CD14-positive monocyte (primary cell): ENCODE measurements around the gene HAND1. TPM values are rescaled to one million over a fixed set of nuclear protein-coding genes. Genes with fewer than 3 reads are reported as not detected.

ENCODE experiments used
- DNase-seq, 3 donors: peaks; one replicate each; pipeline ENCODE4 v3.0.0-alpha.2; 2011 to 2022
- H2AFZ ChIP-seq: 2 replicates; pipeline ENCODE4 v1.6.0; 2012; ENCODE audit warnings: mild to moderate bottlenecking, low read depth, low read length, inconsistent platforms; ENCODE audit not compliant: insufficient read depth, poor library complexity, severe bottlenecking
- H3K27ac ChIP-seq, 2 donors: 1 replicate in 1 of 2; 2 replicates in 1 of 2; pipeline ENCODE4 v1.5.1; 2012 to 2013; ENCODE audit warnings: low read length in 2 of 2, control low read depth in 1 of 2, inconsistent platforms in 1 of 2, low read depth in 1 of 2, mild to moderate bottlenecking in 1 of 2
- H3K27me3 ChIP-seq, 2 donors: one replicate each; pipeline versions ENCODE4 v1.6.0 to v1.6.1; 2011 to 2013; ENCODE audit warnings: low read length in 2 of 2; ENCODE audit not compliant: control insufficient read depth in 2 of 2, insufficient read depth in 2 of 2
- H3K36me3 ChIP-seq, 2 donors: replicated peaks in 1 of 2; 1 replicate in 1 of 2; 2 replicates in 1 of 2; pipeline versions ENCODE4 v1.5.1 to v1.6.1; 2012 to 2013; ENCODE audit warnings: low read length in 2 of 2, control low read depth in 1 of 2, inconsistent platforms in 1 of 2, mild to moderate bottlenecking in 1 of 2; ENCODE audit not compliant: insufficient read depth in 2 of 2, control insufficient read depth in 1 of 2
- H3K4me1 ChIP-seq, 2 donors: 1 replicate in 1 of 2; 2 replicates in 1 of 2; pipeline versions ENCODE4 v1.5.1 to v1.6.1; 2012 to 2013; ENCODE audit warnings: low read length in 2 of 2, control low read depth in 1 of 2, inconsistent platforms in 1 of 2, mild to moderate bottlenecking in 1 of 2, moderate library complexity in 1 of 2; ENCODE audit not compliant: insufficient read depth in 2 of 2, control insufficient read depth in 1 of 2
- H3K4me2 ChIP-seq: replicated peaks from 2 replicates; pipeline ENCODE3; 2012; ENCODE audit warnings: low read length, moderate library complexity, mild to moderate bottlenecking; ENCODE audit not compliant: poor library complexity, severe bottlenecking; ENCODE audit errors: extremely low read depth
- H3K4me3 ChIP-seq, 3 experiments: fragments of 200-600 bp in 1 of 3; sonication (generic) in 1 of 3; replicated peaks in 1 of 3; 1 replicate in 2 of 3; 2 replicates in 1 of 3; pipeline ENCODE4 v1.5.1; 2011 to 2013; ENCODE audit warnings: low read length in 3 of 3, mild to moderate bottlenecking in 3 of 3, control low read depth in 2 of 3, low read depth in 2 of 3, inconsistent platforms in 1 of 3, moderate library complexity in 1 of 3
- H3K79me2 ChIP-seq: 2 replicates; pipeline ENCODE4 v1.6.0; 2012; ENCODE audit warnings: mild to moderate bottlenecking, control low read depth, inconsistent platforms, low read length, moderate library complexity; ENCODE audit not compliant: insufficient read depth
- H3K9ac ChIP-seq: 2 replicates; pipeline ENCODE4 v1.6.0; 2017; ENCODE audit warnings: low read length, mild to moderate bottlenecking; ENCODE audit not compliant: insufficient read depth, poor library complexity, severe bottlenecking
- H3K9me3 ChIP-seq, 2 donors: replicated peaks in 1 of 2; 1 replicate in 1 of 2; 2 replicates in 1 of 2; pipeline versions ENCODE4 v1.5.1 to v1.6.1; 2012 to 2013; ENCODE audit warnings: low read length in 2 of 2, control low read depth in 1 of 2; ENCODE audit not compliant: control insufficient read depth in 1 of 2, insufficient read depth in 1 of 2
- H4K20me1 ChIP-seq: 2 replicates; pipeline ENCODE4 v1.6.0; 2012; ENCODE audit warnings: mild to moderate bottlenecking, low read length, control low read depth, moderate library complexity; ENCODE audit not compliant: insufficient read depth
- H3K27ac Mint-ChIP-seq, 7 donors: one replicate each; pipeline ENCODE4 v1.8.0; 2020; ENCODE audit warnings: mild to moderate bottlenecking in 7 of 7, mixed read lengths in 7 of 7, moderate library complexity in 6 of 7, inconsistent platforms in 2 of 7
- H3K27me3 Mint-ChIP-seq, 3 donors: one replicate each; pipeline ENCODE4 v1.8.0; 2021 to 2022; ENCODE audit warnings: low read depth in 3 of 3, mild to moderate bottlenecking in 3 of 3, mixed read lengths in 3 of 3, moderate library complexity in 3 of 3, inconsistent platforms in 1 of 3
- H3K36me3 Mint-ChIP-seq, 2 donors: one replicate each; pipeline ENCODE4 v1.8.0; 2020; ENCODE audit warnings: mixed read lengths in 2 of 2, inconsistent platforms in 1 of 2, mild to moderate bottlenecking in 1 of 2
- H3K4me1 Mint-ChIP-seq: one replicate; pipeline ENCODE4 v1.8.0; 2020; ENCODE audit warnings: mild to moderate bottlenecking, mixed read lengths
- H3K4me3 Mint-ChIP-seq, 2 donors: one replicate each; pipeline ENCODE4 v1.8.0; 2020; ENCODE audit warnings: mild to moderate bottlenecking in 2 of 2, mixed read lengths in 2 of 2, moderate library complexity in 1 of 2
- H3K9me3 Mint-ChIP-seq, 7 donors: one replicate each; pipeline ENCODE4 v1.8.0; 2020 to 2022; ENCODE audit warnings: mixed read lengths in 7 of 7, mild to moderate bottlenecking in 6 of 7, moderate library complexity in 6 of 7, inconsistent platforms in 2 of 7
- WGBS: methylation state at CpG from one replicate; pipeline ENCODE4 v1.1.5; 2013; ENCODE audit warnings: missing lambda C conversion rate; ENCODE audit not compliant: insufficient coverage; 5-methylcytosine and 5-hydroxymethylcytosine counted together
- intact Hi-C, 2 donors: fragments of 100-400 bp; cut with micrococcal nuclease; formaldehyde crosslinking; loops; one replicate each; pipeline versions ENCODE4 v1.15.0 to v1.15.1; 2023
- polyA plus RNA-seq, 3 donors: library from polyadenylated mRNA; depleted of rRNA in 1 of 3; unstranded in 2 of 3; stranded (reverse) in 1 of 3; fragments of 300-500 nt in 2 of 3; fragments of >200 nt in 1 of 3; fragmentation: Illumina TruSeq in 2 of 3; gene quantifications; 1 replicate in 2 of 3; 2 replicates in 1 of 3; pipeline ENCODE4 v1.2.3, GENCODE V29; 2012 to 2021
- TF ChIP-seq, protein P1 (sequence below): fragments of 200-600 bp; IDR thresholded peaks from one replicate; pipeline ENCODE4 v1.8.0; 2022; ENCODE audit warnings: antibody characterized with exemption, mild to moderate bottlenecking

HAND1 gene
- polyA plus RNA-seq, 3 donors, result not detected

DNA sequence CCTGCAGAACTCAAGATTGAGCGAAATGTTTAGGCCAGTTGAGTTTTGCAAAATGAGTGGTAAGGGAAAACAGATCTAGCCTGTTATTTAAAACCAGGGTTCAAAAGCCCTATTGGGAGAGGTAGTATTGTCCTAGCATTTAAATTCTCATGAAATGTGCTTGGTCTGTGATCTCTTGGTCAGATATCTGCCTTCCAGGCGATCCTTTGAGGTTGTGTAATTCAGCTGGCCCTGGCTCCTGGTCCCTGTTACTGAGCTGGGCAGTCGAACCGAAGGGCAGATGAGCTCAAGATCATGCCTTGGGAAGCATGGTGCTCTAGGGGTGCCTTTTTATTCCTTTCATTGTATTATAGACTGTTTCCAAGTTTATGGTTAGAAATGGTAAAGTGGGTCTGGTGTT lies 17.9 kb downstream of the HAND1 start:
- H3K27me3 ChIP-seq, result no peaks in the 10 kb centered on the region
- 100% methylated on average over 2 of the region's 4 CpGs for WGBS
- peaks cover 48 to 59% of the 10 kb centered on the region in 2 donors for H3K36me3 Mint-ChIP-seq
- H3K27me3 Mint-ChIP-seq, result peaks cover 0 to 2% (median 2%) of the 10 kb centered on the region in 3 donors
- TF ChIP-seq, protein P1, sequence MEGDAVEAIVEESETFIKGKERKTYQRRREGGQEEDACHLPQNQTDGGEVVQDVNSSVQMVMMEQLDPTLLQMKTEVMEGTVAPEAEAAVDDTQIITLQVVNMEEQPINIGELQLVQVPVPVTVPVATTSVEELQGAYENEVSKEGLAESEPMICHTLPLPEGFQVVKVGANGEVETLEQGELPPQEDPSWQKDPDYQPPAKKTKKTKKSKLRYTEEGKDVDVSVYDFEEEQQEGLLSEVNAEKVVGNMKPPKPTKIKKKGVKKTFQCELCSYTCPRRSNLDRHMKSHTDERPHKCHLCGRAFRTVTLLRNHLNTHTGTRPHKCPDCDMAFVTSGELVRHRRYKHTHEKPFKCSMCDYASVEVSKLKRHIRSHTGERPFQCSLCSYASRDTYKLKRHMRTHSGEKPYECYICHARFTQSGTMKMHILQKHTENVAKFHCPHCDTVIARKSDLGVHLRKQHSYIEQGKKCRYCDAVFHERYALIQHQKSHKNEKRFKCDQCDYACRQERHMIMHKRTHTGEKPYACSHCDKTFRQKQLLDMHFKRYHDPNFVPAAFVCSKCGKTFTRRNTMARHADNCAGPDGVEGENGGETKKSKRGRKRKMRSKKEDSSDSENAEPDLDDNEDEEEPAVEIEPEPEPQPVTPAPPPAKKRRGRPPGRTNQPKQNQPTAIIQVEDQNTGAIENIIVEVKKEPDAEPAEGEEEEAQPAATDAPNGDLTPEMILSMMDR, result no peak
- H3K4me1 Mint-ChIP-seq, result peaks cover 6% of the 10 kb centered on the region
- no peak overlapping the region for H3K4me3 Mint-ChIP-seq
- no peaks in the 10 kb centered on the region for H3K9me3 Mint-ChIP-seq
- intact Hi-C loops, result loop anchor here in 1 of 2 donors (10.0 kb wide), 1 partner anchor 185 kb away; no protein-coding TSS in a partner anchor
- no peak overlapping the region for H3K4me3 ChIP-seq
- DNase-seq, result no peak
- H3K27ac ChIP-seq, result no peak overlapping the region
- H2AFZ ChIP-seq, result no peak overlapping the region
- no peak overlapping the region for H3K27ac Mint-ChIP-seq
- peaks cover 42 to 63% of the 10 kb centered on the region in 2 donors for H3K36me3 ChIP-seq
- H3K4me1 ChIP-seq, result peaks cover 0 to 6% of the 10 kb centered on the region in 2 donors
- H3K9me3 ChIP-seq, result no peaks in the 10 kb centered on the region
- no peak overlapping the region for H3K4me2 ChIP-seq
- no peaks in the 10 kb centered on the region for H3K79me2 ChIP-seq
- no peak overlapping the region for H3K9ac ChIP-seq
- H4K20me1 ChIP-seq, result peaks cover 12% of the 10 kb centered on the region

GRCh38 chr5:154459015-154459414 lies 19.0 kb downstream of the HAND1 start:
- no peak overlapping the region for H3K9ac ChIP-seq
- H3K9me3 ChIP-seq, result no peaks in the 10 kb centered on the region
- H3K27ac ChIP-seq, result no peak overlapping the region
- H3K4me2 ChIP-seq, result no peak overlapping the region
- H3K4me3 ChIP-seq, result no peak overlapping the region
- peaks cover 54 to 74% of the 10 kb centered on the region in 2 donors for H3K36me3 ChIP-seq
- no peaks in the 10 kb centered on the region for H3K9me3 Mint-ChIP-seq
- H3K27ac Mint-ChIP-seq, result no peak overlapping the region
- H2AFZ ChIP-seq, result no peak overlapping the region
- peaks cover 0 to 2% (median 2%) of the 10 kb centered on the region in 3 donors for H3K27me3 Mint-ChIP-seq
- no peaks in the 10 kb centered on the region for H3K79me2 ChIP-seq
- H4K20me1 ChIP-seq, result peaks cover 12% of the 10 kb centered on the region
- peaks cover 2% of the 10 kb centered on the region for H3K4me1 Mint-ChIP-seq
- intact Hi-C loops, result no loop called here
- H3K36me3 Mint-ChIP-seq, result peaks cover 60 to 71% of the 10 kb centered on the region in 2 donors
- H3K27me3 ChIP-seq, result no peaks in the 10 kb centered on the region
- WGBS, result 94% methylated on average over 2 of the region's 3 CpGs
- no peaks in the 10 kb centered on the region for H3K4me1 ChIP-seq
- no peak overlapping the region for H3K4me3 Mint-ChIP-seq
- DNase-seq, result no peak
- TF ChIP-seq, protein P1, result no peak
